Gastroesophageal sphincter (tissue), 3 donors: ENCODE results near the gene SPINK13.

Source experiments
- POLR2AphosphoS5 ChIP-seq: sonication (generic); formaldehyde crosslinking; IDR thresholded peaks from one replicate; pipeline ENCODE4 v1.6.1; 2017; ENCODE audit warnings: antibody characterized with exemption
- TF ChIP-seq, protein P1 (sequence below), 4 experiments: fragments of 200-600 bp in 2 of 4; fragments of 450-650 bp in 2 of 4; sonication (generic) in 1 of 4; IDR thresholded peaks; one replicate each; pipeline ENCODE4 v1.5.1; 2017 to 2019; ENCODE audit warnings: antibody characterized with exemption in 4 of 4, mild to moderate bottlenecking in 2 of 4, moderate library complexity in 2 of 4

DNA sequence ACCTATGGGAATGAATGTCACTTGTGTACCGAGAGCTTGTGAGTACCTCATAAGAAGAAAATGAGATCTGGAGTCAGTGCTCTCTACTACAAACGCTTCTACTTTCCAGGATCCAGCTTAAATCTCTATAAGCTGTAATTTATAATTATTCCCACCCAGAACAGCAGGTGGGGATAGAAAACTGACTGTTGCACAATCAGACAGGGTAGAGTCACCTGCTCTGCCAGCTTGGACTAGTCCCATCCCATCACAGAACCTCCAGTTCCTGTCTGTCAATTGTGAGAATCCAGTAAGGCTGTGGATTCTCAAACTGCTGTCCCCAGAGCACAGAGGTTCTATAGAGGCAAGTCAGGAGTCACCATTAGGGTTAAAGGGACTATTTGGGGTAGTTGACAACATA, 45.6 kb downstream of the SPINK13 start:
- TF ChIP-seq, protein P1, sequence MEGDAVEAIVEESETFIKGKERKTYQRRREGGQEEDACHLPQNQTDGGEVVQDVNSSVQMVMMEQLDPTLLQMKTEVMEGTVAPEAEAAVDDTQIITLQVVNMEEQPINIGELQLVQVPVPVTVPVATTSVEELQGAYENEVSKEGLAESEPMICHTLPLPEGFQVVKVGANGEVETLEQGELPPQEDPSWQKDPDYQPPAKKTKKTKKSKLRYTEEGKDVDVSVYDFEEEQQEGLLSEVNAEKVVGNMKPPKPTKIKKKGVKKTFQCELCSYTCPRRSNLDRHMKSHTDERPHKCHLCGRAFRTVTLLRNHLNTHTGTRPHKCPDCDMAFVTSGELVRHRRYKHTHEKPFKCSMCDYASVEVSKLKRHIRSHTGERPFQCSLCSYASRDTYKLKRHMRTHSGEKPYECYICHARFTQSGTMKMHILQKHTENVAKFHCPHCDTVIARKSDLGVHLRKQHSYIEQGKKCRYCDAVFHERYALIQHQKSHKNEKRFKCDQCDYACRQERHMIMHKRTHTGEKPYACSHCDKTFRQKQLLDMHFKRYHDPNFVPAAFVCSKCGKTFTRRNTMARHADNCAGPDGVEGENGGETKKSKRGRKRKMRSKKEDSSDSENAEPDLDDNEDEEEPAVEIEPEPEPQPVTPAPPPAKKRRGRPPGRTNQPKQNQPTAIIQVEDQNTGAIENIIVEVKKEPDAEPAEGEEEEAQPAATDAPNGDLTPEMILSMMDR (IDR thresholded peaks at IDR 0.05), result no peak
- TF ChIP-seq POLR2AphosphoS5, result no peak
